Endothelial cell of umbilical vein (primary cell): ENCODE measurements around the gene ANKRD13B. TPM values are rescaled to one million over a fixed set of nuclear protein-coding genes. Genes with fewer than 3 reads are reported as not detected.

ENCODE experiments used
- BruUV-seq: library from RNA; stranded (reverse); fragments of 400-500 nt; replicated peaks from 2 replicates; lab custom pipeline; 2021; lab: Mats Ljungman, UMichigan
- CTCF ChIA-PET: fragments of 300-600, 350-600 bp; sonication (Branson Sonifier 250); formaldehyde crosslinking; loops from one replicate; lab custom pipeline; 2021; ENCODE audit warnings: antibody characterized with exemption, inconsistent platforms; lab: Charles Lee
- POLR2A ChIA-PET: fragments of 300-600, 350-600 bp; sonication (Branson Sonifier 250); formaldehyde crosslinking; loops from one replicate; lab custom pipeline; 2021; ENCODE audit warnings: antibody characterized with exemption, inconsistent platforms; lab: Charles Lee
- DNase-seq: peaks from one replicate; pipeline ENCODE4 v3.0.0-alpha.2; 2011; ENCODE audit warnings: low read depth, low spot score
- FAIRE-seq: peaks from 2 replicates; lab custom pipeline; 2011; peaks lifted over from hg19 to GRCh38; lab: Jason Lieb, UNC
- H2AFZ ChIP-seq: 2 replicates; pipeline ENCODE4 v1.6.0; 2012; ENCODE audit warnings: low read depth, low read length, control low read depth, inconsistent platforms
- H3K27ac ChIP-seq: 2 replicates; pipeline ENCODE4 v1.5.1; 2011; ENCODE audit warnings: low read depth, mild to moderate bottlenecking, control low read depth, low read length, moderate library complexity; ENCODE audit not compliant: insufficient read depth
- H3K27me3 ChIP-seq, 2 experiments: 2 replicates each; pipeline versions ENCODE4 v1.6.0 to v1.6.1; 2011; ENCODE audit warnings: low read length in 2 of 2, mixed read lengths in 1 of 2; ENCODE audit not compliant: control insufficient read depth in 2 of 2, insufficient read depth in 2 of 2
- H3K36me3 ChIP-seq, 2 experiments: 2 replicates in 1 of 2; 3 replicates in 1 of 2; pipeline ENCODE4 v1.5.1; 2011; ENCODE audit warnings: low read length in 2 of 2, mild to moderate bottlenecking in 1 of 2, moderate library complexity in 1 of 2; ENCODE audit not compliant: control insufficient read depth in 2 of 2, insufficient read depth in 2 of 2; ENCODE audit errors: extremely low read depth in 1 of 2
- H3K4me1 ChIP-seq: 3 replicates; pipeline ENCODE4 v1.5.1; 2011; ENCODE audit warnings: mild to moderate bottlenecking, low read length; ENCODE audit not compliant: control insufficient read depth, insufficient read depth; ENCODE audit errors: extremely low read depth
- H3K4me2 ChIP-seq: 2 replicates; pipeline ENCODE4 v1.6.1; 2011; ENCODE audit warnings: low read length, control low read depth, mixed read lengths; ENCODE audit not compliant: insufficient read depth
- H3K4me3 ChIP-seq, 3 experiments: fragments of 200-600 bp in 1 of 3; sonication (generic), shearing (Covaris generic) in 1 of 3; replicated peaks in 1 of 3; 2 replicates each; pipeline ENCODE4 v1.5.1; 2011 to 2016; ENCODE audit warnings: control low read depth in 3 of 3, low read length in 3 of 3, mild to moderate bottlenecking in 2 of 3, inconsistent platforms in 1 of 3, low read depth in 1 of 3, moderate library complexity in 1 of 3; ENCODE audit not compliant: insufficient read depth in 1 of 3
- H3K79me2 ChIP-seq: 2 replicates; pipeline ENCODE4 v1.6.0; 2012; ENCODE audit warnings: low read length, inconsistent platforms; ENCODE audit not compliant: control insufficient read depth, insufficient read depth
- H3K9ac ChIP-seq: replicated peaks from 2 replicates; pipeline ENCODE3; 2011; ENCODE audit warnings: low read length, control low read depth; ENCODE audit not compliant: insufficient read depth; ENCODE audit errors: extremely low read depth
- H3K9me1 ChIP-seq: replicated peaks from 3 replicates; pipeline ENCODE4 v1.6.0; 2011; ENCODE audit warnings: mild to moderate bottlenecking, low read length; ENCODE audit not compliant: control insufficient read depth, insufficient read depth; ENCODE audit errors: extremely low read depth
- H3K9me3 ChIP-seq: replicated peaks from 2 replicates; pipeline ENCODE4 v1.5.1; 2012; ENCODE audit warnings: low read length, inconsistent platforms; ENCODE audit not compliant: control insufficient read depth, insufficient read depth
- H4K20me1 ChIP-seq: replicated peaks from 2 replicates; pipeline ENCODE3; 2011; ENCODE audit warnings: mild to moderate bottlenecking, low read length; ENCODE audit not compliant: control insufficient read depth, insufficient read depth; ENCODE audit errors: extremely low read depth
- CTCF ChIP-seq, 2 donors: IDR thresholded peaks; 1 replicate in 1 of 2; 2 replicates in 1 of 2; pipeline ENCODE4 v1.5.1; 2011; ENCODE audit warnings: low read length in 2 of 2, mild to moderate bottlenecking in 2 of 2, moderate library complexity in 2 of 2, control low read depth in 1 of 2, inconsistent platforms in 1 of 2, low read depth in 1 of 2; ENCODE audit not compliant: insufficient read depth in 1 of 2; ENCODE audit errors: extremely low read depth in 1 of 2
- GATA2 ChIP-seq: IDR thresholded peaks from 2 replicates; pipeline ENCODE4 v1.7.0; 2011; ENCODE audit warnings: low read depth, mild to moderate bottlenecking, moderate library complexity, mixed read lengths, low read length; ENCODE audit not compliant: insufficient read length, insufficient read depth
- MYC ChIP-seq: IDR thresholded peaks from one replicate; pipeline ENCODE4 v1.6.1; 2011; ENCODE audit warnings: mild to moderate bottlenecking, low read depth, low read length
- POLR2AphosphoS5 ChIP-seq: IDR thresholded peaks from 2 replicates; pipeline ENCODE4 v1.6.1; 2012; ENCODE audit warnings: low read depth, mild to moderate bottlenecking, control low read depth, low read length, moderate library complexity; ENCODE audit not compliant: insufficient read depth
- dilution Hi-C: fragments of 300-500 bp; cut with MboI; formaldehyde crosslinking; loops from one replicate; pipeline ENCODE4 v1.15.0; 2019; ENCODE audit warnings: low sequenced_read_pairs; ENCODE audit not compliant: extremely low pct_ligation_motif_present
- intact Hi-C: fragments of 100-400 bp; cut with micrococcal nuclease; formaldehyde crosslinking; loops from one replicate; pipeline ENCODE4 v1.10.0; 2022
- polyA plus RNA-seq, 4 experiments: library from polyadenylated mRNA; depleted of rRNA in 3 of 4; stranded (reverse) in 3 of 4; unstranded in 1 of 4; fragments of >200 nt; gene quantifications; 2 replicates each; pipeline versions ENCODE4 v1.2.1 to v1.2.3, GENCODE V29; 2011 to 2012; ENCODE audit warnings: missing spikeins in 1 of 4
- total RNA-seq: library from RNA; stranded (reverse); gene quantifications from 2 replicates; pipeline ENCODE4 v1.2.3, GENCODE V29; 2021

The ANKRD13B gene
- total and polyA plus RNA-seq, 2 donors (not counting 3 experiments of a cell fraction or from before 2014, with no cell fraction given), result 21.1 to 23.2 TPM

- peak; percentile 91 for DNase-seq
- Histone ChIP-seq H3K79me2 (peaks cover 31% of the 10 kb centered on the region), H3K4me3 (peak overlapping the region in 2 of 3 experiments; percentile 21 to 28), H4K20me1 (no peaks in the 10 kb centered on the region), H3K4me1 (peaks cover 54% of the 10 kb centered on the region), H3K4me2 (peak overlapping the region; percentile 53), H3K27ac (peak overlapping the region; percentile 37), H3K9me1 (no peaks in the 10 kb centered on the region), H3K9me3 (no peaks in the 10 kb centered on the region), H2AFZ (peak overlapping the region; percentile 76), H3K9ac (peak overlapping the region; percentile 50), H3K36me3 (no peaks in the 10 kb centered on the region), H3K27me3 (no peaks in the 10 kb centered on the region)
- dilution Hi-C loops (no loop called here), intact Hi-C loops (loop anchor here (1.0 to 5.0 kb wide), 6 partner anchors 12 to 443 kb away; partner anchors contain the start of genes ABHD15 and NUFIP2)
- TF ChIP-seq POLR2AphosphoS5, result peak; percentile 36
- TF ChIP-seq MYC, result peak; percentile 12
- TF ChIP-seq GATA2, result no peak
- peak; percentile 99 to 100 for TF ChIP-seq CTCF (IDR thresholded peaks at IDR 0.05; ENCODE audit: extremely low read depth in 1 of 2, insufficient read depth in 1 of 2, low read depth in 1 of 2, low read length in 2 of 2)
- BruUV-seq, result no TSS peak
- ChIA-PET POLR2A (interaction anchor here (0.6 kb wide), 1 partner anchor 749 kb away, joined by 3 read pairs; the partner anchor contains the start of gene FAM222B), CTCF (interaction anchor here (0.6 to 9.2 kb wide), 19 partner anchors 13 to 501 kb away, joined by 3 to 152 read pairs (median 5); partner anchors contain the start of genes ABHD15, SSH2 and TP53I13)
- FAIRE-seq, result peak; percentile 95
Observed at GRCh38 chr17:29591737-29592608, 959 bp upstream of the ANKRD13B start.
